Left ventricle myocardium superior (tissue), 1 donor: ENCODE data around the gene SMIM26. TPM values are rescaled to one million over a fixed set of nuclear protein-coding genes. Genes with fewer than 3 reads are reported as not detected.
A peak's percentile ranks its signal among the peaks of the same experiment; 100 is the strongest.

Experiments used
- ATAC-seq: fragments of 200-7000 bp; cut with Tn5 transposase; one replicate; pipeline ENCODE4 v1.9.1; 2020; ENCODE audit warnings: mild to moderate bottlenecking, moderate library complexity
- DNase-seq: peaks from one replicate; pipeline ENCODE4 v3.0.0-alpha.2; 2020
- intact Hi-C: fragments of 100-400 bp; cut with micrococcal nuclease; formaldehyde crosslinking; loops from one replicate; pipeline ENCODE4 v1.11.0; 2022
- total RNA-seq: library from RNA; stranded (reverse); fragmentation: NEBNext Ultra II Directional; extraction: Animal tissue kit (Norgen Biotek cat#: 25700); gene quantifications from one replicate; pipeline ENCODE4 v1.2.1, GENCODE V29; 2021
- donor health status: DM: no; HTN: yes; CAD: no; lungs with severe emphysema.

Gene SMIM26
- total RNA-seq, 1 donor from 2014 or later, result 112 TPM

DNA sequence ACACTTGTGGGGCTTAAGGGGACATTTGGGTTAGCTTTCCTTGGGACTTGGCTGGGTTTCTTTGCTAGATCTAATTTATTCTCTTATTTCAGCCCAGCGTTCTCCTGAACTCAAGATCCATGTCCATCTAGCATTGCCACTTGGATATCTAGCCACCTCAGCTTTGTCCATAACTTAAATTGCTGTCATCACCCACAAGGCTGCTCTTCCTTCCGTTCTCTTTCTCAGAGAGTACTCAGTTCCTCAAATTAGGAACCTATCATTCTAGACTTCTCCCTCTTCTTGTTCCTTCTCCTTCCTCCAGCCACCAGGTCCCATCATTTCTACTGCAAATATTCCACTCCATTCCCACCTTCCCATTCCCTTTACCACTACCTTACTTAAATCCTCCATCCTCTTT lies 4.3 kb downstream of the SMIM26 start:
- ATAC-seq (no peak), DNase-seq (no peak)
- intact Hi-C loops, result no loop called here

- intact Hi-C loops, result no loop called here
- DNase-seq (no peak), ATAC-seq (no peak)
Observed at GRCh38 chr20:18577942-18578341, 10.7 kb downstream of the SMIM26 start.

GRCh38 chr20:18578581-18578980 lies 11.3 kb downstream of the SMIM26 start:
- intact Hi-C loops, result no loop called here

DNA sequence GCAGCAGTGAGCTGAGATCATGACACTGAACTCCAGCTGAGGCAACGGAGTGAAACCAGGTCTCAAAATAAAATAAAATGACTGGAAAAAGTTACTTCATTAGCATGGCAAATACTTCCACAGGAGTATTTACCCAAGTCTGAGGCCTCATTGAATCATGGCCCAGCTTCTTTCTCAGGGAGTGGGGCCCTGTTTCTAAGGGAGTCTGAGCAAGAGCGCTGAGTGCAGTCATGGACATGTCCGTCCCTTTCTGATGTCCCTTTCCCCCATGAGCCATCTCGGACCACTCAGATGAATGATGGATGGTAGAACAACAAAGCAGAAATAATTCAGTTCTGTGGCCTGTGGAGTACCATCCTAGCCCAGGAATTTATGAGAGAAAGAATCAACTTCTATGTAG lies 12.8 kb downstream of the SMIM26 start:
- intact Hi-C loops, result no loop called here
- no peak for ATAC-seq
- no peak for DNase-seq

More at GRCh38 chr20:18578581-18578980, 11.3 kb downstream of the SMIM26 start:
- ATAC-seq, result no peak
- no peak for DNase-seq

DNA sequence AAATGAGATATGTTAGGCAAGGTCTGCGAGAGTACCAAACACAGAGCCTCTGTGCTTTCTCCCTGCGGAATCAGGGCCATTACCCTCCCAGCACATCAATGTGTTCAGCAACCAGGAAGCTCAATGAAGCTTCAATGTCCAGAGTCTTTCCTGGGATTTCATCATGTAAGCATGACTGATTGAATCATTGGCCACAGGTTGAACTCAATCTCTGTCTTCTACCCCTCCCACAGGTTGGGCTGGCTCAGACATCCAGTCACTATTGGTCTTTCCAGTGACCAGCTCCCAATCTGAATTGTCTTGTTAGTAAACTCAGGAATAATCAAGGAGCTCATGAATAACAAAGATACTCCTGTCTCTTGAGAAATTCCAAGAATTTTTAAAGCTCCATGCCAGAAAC lies 17.9 kb downstream of the SMIM26 start:
- intact Hi-C loops, result no loop called here
- no peak for DNase-seq
- no peak for ATAC-seq

- intact Hi-C loops, result no loop called here
- DNase-seq (peak; percentile 98), ATAC-seq (peak; percentile 99)
Observed at GRCh38 chr20:18587665-18588573, 20.7 kb downstream of the SMIM26 start, which contains the start of gene DTD1. Gene DTD1 (plus strand): TSS chr20:18588054. CDS start chr20:18588073, 19 bp downstream.

DNA sequence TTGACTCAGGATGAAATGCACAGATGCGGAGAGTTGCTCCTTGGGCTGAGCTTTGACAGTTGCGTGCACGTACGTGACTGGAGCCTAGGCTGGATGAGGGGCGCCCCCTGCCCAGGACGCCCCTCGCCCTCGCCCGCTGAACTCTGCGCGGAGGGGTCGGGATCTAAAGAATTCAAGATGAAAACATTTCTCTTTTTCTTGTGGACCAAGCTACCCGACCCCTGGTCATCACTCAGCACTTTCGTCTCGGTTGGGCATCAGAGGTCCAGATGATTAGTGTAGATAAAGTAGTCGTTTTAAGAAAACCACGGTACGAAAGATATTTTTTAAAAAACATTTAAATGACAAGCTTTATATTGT lies 21.3 kb downstream of the SMIM26 start:
- intact Hi-C loops, result no loop called here
- no peak for ATAC-seq
- no peak for DNase-seq

DNA sequence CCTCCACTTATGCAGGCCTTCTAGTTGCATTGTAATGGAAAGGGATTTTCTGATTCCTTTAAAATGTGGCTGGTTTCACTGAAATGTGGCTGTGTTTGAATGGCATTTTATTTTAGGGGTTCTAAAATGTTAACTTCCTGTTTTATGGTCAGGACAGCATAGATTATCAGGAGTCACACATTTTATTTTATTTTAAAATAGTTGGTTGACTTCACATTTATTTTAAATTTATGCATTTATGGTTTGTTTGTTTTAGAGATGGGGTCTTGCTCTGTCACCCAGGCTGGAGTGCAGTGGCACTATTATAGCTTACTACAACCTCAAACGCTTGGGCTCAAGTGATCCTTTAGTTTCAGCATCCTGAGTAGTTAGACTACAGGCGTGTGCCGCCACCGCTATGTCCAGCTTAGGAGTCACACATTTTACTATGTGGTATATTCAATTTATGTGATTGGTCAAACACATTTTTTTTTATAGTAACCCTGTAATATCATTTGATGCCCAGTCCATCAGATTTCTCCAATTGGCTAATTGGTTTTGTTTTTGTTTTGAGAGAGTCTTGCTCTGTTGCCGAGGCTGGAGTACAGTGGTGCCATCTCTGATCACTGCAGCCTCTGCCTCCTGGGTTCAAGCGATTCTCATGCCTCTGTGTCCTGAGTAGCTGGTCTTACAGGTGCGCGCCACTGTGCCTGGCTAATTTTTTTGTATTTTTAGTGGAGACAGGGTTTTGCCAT lies 22.9 kb downstream of the SMIM26 start:
- ATAC-seq (no peak), DNase-seq (no peak)
- intact Hi-C loops, result no loop called here

GRCh38 chr20:18596270-18596669 lies 29.0 kb downstream of the SMIM26 start:
- ATAC-seq, result no peak

DNA sequence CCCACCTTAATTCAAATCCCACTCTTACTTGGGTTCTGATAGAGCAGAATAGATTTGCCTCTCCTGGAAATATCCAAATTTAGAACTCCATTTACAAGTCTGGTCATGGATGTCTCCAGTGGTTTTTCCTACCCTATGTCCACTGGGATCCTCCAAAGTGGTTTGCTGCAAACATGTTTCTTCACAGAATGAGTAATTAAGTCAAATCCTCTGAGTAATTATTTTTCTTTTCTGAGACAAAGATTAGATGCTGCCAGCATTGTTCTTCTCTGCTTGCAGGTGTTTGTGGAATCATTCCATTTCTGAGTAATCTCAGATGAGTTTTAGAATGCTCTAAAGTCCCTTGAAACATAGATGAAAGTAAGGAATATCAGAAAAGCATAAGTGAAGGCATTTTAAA lies 42.5 kb downstream of the SMIM26 start:
- ATAC-seq (no peak), DNase-seq (no peak)
- intact Hi-C loops, result no loop called here

More at GRCh38 chr20:18596270-18596669, 29.0 kb downstream of the SMIM26 start:
- intact Hi-C loops, result no loop called here
- DNase-seq, result no peak

- DNase-seq (no peak), ATAC-seq (no peak)
- intact Hi-C loops, result no loop called here
Observed at GRCh38 chr20:18611492-18611891, 44.3 kb downstream of the SMIM26 start.

DNA sequence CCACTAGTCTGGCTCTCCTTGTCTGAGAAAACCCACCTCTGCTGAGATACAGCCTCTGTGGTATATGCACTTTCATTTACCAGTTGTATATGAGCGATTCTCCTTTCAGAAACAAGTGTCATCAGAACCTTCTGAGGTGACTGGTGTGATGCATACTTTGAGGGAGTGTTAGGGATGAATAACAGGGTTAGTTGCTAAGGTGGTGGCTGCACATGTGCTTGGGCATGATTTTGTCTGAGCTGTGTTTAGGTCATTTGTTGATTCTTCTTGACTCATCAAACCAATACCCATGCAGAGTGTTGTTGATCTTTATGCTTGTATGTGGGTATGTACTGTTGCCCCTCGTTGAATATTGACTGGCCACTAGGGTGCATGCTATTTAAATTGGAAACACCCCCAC lies 46.3 kb downstream of the SMIM26 start:
- intact Hi-C loops, result no loop called here
- no peak for DNase-seq
- ATAC-seq, result no peak

GRCh38 chr20:18614244-18614643 lies 47.0 kb downstream of the SMIM26 start:
- intact Hi-C loops, result no loop called here
- DNase-seq (no peak), ATAC-seq (no peak)

DNA sequence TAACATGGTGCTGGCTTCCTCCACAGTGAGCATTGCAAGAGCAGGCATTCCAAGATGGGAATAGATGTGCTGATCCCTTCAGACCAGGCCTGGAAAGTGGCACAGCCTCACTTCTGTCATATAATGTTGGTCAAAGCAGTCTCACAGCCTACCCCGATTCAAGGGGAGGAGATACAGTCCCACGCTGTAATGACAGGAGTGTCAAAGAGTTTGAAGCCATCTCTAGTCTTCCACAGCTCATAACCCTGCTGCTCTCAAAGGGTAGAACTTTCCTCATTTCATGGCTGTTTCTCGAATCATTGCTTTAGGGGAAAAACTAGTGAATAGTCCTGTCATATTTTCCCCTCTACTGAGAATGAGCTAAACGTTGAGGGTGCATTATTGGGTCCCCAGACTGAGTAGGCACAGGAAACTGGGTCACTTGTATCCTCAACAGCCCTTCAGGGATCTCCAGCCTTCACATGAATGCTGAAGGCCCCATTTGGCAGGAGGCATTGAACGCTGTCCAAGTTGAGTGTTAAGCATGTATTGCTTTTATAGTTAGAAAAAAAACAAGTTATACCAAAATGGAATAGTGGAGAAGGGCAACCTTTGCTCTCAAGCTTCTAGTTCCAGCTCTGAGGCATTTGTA lies 47.9 kb downstream of the SMIM26 start:
- intact Hi-C loops, result no loop called here
- ATAC-seq, result no peak
- no peak for DNase-seq

Other genes with a start within 250 kb of the SMIM26 start
- 0.50 TPM for gene DZANK1, start 100.4 kb upstream of the SMIM26 start, total RNA-seq
- 9.9 TPM for gene POLR3F, start 100.0 kb upstream of the SMIM26 start, total RNA-seq
- 5.1 TPM for gene RBBP9, start 70.2 kb upstream of the SMIM26 start, total RNA-seq
- 9.5 TPM for gene SEC23B, start 59.5 kb upstream of the SMIM26 start, total RNA-seq
- 10.7 TPM for gene DTD1, start 20.6 kb downstream of the SMIM26 start, total RNA-seq
- gene SCP2D1, start 246.4 kb downstream of the SMIM26 start, total RNA-seq, result not detected